HG03139 (cell line): ENCODE results near the gene MRI1.
"Not testable (repeated sequence)": the region's sequence is repeated elsewhere in the genome, so short reads cannot be mapped to it uniquely, and the experiment has no call there.

Experiments
- ATAC-seq: cut with Tn5 transposase; IDR thresholded peaks from one replicate; pipeline ENCODE4 v1.9.1; 2021; ENCODE audit not compliant: unreplicated experiment

MRI1 gene

GRCh38 chr19:13758795-13759194, 5.5 kb upstream of the MRI1 start:
- no peak for ATAC-seq

DNA sequence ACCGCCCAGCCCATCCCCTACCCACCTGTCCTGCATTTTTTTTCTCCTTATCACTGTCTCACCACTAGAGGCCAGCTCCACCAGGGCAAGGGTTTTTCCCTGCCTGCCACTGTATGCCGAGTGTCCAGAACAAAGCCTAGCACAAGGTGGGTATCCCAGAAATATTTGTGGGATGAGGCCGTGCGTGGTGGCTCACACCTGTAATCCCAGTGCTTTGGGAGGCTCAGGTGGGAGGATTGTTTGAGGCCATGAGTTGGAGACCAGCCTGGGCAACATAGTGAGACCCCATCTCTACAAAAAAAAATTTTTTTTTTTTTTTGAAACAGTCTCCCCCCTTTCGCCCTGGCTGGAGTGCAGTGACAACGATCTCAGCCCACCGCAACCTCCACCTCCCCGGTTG, 2.9 kb upstream of the MRI1 start:
- ATAC-seq, result no peak

DNA sequence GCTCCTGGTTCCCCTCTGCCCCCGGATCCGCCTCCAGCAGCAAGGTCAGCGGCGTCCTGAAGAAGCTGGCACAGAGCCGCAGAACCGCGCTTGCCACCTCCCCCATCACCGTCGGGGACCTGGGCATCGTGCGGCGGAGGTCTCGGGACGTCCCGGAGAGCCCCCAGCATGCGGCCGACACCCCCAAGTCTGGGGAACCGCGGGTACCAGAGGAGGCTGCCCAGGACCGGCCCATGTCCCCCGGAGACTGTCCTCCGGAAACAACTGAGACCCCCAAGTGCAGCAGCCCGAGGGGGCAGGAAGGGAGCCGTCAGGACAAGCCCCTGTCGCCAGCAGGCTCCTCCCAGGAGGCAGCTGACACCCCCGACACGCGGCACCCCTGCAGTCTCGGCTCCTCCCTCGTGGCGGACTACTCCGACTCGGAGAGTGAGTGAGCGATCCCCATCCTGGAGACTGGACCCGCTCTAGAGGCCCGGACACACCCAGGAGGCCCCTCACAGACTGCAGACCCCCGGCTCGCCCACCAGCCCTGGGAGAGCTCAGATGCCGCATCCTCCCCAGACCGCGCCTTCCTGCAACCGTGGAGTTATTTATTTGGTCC, 1.6 kb upstream of the MRI1 start:
- ATAC-seq, result no peak

GRCh38 chr19:13763265-13763664, 1.1 kb upstream of the MRI1 start:
- ATAC-seq, result no peak

DNA sequence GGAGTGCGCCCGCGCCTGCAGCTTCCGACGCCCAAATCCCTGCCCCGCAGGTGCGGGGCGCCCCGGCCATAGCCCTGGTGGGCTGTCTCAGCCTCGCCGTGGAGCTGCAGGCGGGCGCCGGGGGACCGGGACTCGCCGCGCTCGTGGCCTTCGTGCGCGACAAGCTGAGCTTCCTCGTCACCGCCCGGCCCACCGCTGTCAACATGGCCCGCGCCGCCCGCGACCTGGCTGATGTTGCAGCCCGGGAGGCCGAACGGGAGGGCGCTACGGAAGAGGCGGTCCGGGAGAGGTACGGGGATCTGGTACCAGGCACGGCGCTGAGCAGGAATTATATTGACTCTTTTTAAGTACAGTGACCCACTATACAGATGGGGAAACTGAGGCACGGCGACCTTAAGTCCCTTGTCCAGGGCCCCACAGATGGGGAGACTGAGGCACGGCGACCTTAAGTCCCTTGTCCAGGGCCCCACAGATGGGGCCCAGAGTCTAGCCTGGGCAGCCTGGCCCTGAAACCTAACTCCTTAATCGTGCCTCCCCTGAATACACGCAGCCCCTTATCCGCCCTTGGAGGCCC, 586 bp downstream of the MRI1 start:
- no peak for ATAC-seq

- no peak for ATAC-seq
These were observed 1.2 kb downstream of the MRI1 start for GRCh38 chr19:13765395-13766094.

- ATAC-seq, result no peak
These were observed 1.8 kb downstream of the MRI1 start for GRCh38 chr19:13766095-13766481.

DNA sequence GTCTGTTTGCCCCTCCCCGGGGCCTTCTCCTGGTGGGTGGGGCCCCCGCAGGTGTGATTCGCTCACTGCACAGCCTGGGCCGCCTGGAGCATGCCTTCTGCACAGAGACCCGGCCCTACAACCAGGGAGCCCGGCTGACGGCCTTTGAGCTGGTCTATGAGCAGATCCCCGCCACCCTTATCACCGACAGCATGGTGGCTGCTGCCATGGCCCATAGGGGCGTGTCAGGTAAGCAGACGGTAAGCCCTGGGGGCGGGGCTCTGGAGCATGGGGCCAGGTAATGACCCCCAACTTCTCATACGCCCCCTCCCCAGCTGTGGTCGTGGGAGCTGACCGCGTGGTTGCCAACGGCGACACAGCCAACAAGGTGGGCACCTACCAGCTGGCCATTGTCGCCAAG, 4.2 kb downstream of the MRI1 start:
- ATAC-seq, result no peak

DNA sequence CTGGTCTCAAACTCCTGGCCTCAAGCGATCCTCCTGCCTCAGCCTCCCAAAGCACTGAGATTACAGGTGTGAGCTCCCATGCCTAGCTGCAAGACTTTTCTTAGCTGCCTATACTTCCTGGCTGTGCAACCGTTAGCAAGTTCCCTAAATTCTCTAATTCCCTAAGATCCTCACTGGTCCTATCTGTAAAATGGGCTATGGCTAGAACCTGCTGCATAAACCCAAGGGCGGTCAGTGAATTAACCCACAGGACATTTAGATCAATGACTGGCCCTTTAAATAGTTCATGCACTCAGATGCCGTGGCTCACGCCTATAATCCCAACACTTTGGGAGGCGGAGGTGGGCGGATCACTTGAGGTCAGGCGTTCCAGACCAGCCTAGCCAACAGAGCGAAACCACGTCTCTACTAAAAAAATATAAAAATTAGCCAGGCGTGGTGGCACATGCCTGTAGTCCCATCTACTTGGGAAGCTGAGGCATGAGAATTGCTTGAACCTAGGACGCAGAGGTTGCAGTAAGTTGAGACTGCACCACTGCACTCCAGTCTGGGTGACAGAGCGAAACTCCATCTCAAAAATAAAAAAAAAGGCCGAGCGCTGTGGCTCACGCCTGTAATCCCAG, 5.8 kb downstream of the MRI1 start:
- no peak for ATAC-seq

GRCh38 chr19:13774217-13775191, 10.2 kb downstream of the MRI1 start, which contains the start of gene C19orf53:
Gene C19orf53 (plus strand): TSS chr19:13774456. CDS start chr19:13774478, 22 bp downstream.
- ATAC-seq, result peak; percentile 79

DNA sequence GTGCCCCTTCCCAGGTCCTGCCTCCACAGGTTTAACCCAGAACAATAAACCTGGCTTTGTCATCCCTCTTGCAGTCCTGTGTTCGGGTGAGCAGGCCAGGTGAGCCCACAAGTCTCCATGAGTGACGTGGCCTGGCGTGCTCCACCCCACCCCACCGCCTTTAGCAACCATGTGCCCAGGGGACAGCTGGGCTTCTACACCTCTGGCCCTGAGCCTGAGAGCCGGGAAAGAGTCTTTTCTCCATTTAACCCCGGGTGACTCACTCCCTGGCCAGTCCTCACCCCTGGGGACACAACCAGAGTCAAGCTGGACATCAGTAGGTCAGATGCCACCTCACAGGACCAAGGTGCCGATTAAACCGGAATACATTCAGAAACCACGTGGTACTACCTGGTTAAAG, 14.1 kb downstream of the MRI1 start:
- ATAC-seq, result no peak

DNA sequence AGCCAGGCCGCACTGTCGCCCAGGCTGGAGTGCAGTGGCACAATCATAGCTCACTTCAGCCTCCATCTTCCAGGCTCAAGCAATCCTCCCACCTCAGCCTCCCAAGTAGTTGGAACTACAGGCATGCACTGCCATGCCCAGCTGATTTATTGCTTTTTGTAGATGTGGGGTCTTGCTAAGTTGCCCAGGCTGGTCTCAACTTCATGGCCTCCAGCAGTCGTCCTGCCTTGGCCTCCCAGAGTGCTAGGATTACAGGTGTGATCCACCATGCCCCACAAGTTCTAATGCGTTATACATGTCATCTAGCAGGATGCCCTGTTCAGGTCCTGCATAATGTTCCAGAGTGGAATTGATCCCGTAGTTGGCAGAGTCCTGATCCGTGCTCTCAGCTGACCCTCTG, 14.5 kb downstream of the MRI1 start:
- ATAC-seq, result no peak

DNA sequence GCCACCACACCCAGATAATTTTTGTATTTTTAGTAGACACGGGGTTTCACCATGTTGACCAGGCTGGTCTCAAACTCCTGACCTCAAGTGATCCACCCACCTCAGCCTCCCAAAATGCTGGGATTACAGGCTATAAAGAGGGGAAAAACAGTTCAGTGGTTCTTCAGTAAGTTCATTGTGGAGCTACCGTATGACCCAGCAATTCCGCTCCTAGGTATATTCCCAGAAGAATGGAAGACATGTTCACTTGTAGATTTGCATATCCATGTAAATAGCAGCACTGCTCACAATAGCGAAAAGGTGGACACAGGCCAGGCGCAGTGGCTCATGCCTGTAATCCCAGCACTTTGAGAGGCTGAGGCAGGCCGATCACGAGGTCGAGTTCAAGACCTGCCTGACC, 15.5 kb downstream of the MRI1 start:
- not testable (repeated sequence) for ATAC-seq

- ATAC-seq, result no peak
These were observed 17.2 kb downstream of the MRI1 start for GRCh38 chr19:13781547-13781946.

DNA sequence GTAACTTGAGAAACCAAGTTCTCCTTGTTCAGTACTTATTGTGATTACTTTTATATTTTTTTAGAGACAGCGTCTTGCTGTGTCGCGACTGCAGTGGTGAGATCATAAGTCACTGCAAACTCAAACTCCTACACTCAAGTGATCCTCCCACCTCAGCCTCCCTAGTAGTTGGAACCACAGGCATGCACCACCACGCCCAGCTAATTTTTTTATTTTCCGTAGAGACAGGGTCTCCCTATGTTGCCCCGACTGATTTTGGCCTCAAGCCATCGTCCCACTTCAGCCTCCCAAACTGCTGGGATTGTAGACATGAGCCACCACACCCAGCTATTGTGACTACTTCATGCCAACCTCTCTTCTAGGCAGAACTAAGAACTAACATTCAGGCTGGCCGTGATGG, 18.2 kb downstream of the MRI1 start:
- ATAC-seq, result no peak

GRCh38 chr19:13783565-13784500, 19.5 kb downstream of the MRI1 start:
- no peak for ATAC-seq

DNA sequence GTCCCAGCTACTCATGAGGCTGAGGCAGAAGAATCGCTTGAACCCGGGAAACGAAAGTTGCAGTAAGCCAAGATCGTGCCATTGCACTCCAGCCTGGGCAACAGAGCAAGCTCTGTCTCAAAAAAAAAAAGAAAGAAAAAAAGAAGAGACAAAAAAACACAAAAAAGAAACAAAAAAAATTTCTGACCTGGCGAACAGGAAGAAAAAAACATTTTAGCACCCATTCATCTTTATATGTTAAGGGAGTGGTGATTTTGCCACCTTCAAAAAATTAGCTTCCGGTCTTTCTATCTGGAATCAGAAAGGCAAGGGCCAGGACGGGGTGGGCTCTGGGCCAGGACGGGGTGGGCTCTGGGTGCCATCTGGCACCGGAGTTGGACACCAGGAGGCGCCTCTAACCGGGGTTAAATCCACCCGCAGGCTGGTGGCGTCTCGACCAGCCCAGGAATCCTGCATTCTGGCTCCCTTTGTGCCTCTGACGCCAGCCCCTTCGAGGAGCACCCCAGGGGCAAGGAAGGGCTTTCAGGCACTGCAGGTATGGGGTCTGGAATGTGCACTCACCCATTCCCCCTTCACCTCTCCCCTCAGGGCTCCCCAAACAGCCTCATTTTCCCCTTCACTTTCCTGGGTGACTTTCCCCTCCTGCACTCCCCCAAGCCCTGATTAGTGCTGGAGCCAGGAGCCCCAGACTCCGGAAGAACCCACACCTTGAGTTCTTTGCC, 20.6 kb downstream of the MRI1 start:
- no peak for ATAC-seq

GRCh38 chr19:13788991-13789390, 24.7 kb downstream of the MRI1 start:
- ATAC-seq, result no peak

GRCh38 chr19:13790354-13790753, 26.0 kb downstream of the MRI1 start:
- ATAC-seq, result no peak
